Inflammatory macrophage treated with lipopolysaccharide for 4 hours (primary cell): Measurements from ENCODE around the gene CDS2.
A peak's percentile ranks its signal among the peaks of the same experiment; 100 is the strongest.

Experiments
- DNase-seq: peaks from one replicate; pipeline ENCODE4 v3.0.0-alpha.2; 2020

The CDS2 gene

GRCh38 chr20:5215672-5216304 is 89.0 kb downstream of the CDS2 start:
- peak; percentile 50 for DNase-seq

GRCh38 chr20:5216663-5217062 is 89.9 kb downstream of the CDS2 start:
- DNase-seq = no peak

GRCh38 chr20:5217616-5218015 is 90.8 kb downstream of the CDS2 start:
- DNase-seq = no peak

GRCh38 chr20:5220321-5221060 is 93.7 kb downstream of the CDS2 start:
- peak; percentile 40 for DNase-seq

- peak; percentile 32 for DNase-seq
Observed at GRCh38 chr20:5221061-5221430, 94.2 kb downstream of the CDS2 start.

GRCh38 chr20:5222919-5223634 is 96.3 kb downstream of the CDS2 start:
- peak; percentile 68 for DNase-seq

GRCh38 chr20:5230544-5230943 is 103.7 kb downstream of the CDS2 start:
- no peak for DNase-seq

GRCh38 chr20:5234158-5234557 is 107.3 kb downstream of the CDS2 start:
- no peak for DNase-seq

GRCh38 chr20:5234978-5235377 is 108.2 kb downstream of the CDS2 start:
- DNase-seq = no peak
